A549 (cell line): ENCODE data around the gene PARP9. TPM values are rescaled to one million over a fixed set of nuclear protein-coding genes. Genes with fewer than 3 reads are reported as not detected.

Experiments used
- ATAC-seq, 2 experiments: fragments of 200-7000 bp in 1 of 2; fragments of >200 bp in 1 of 2; cut with Nextera tagmentation in 1 of 2; cut with Tn5 transposase in 1 of 2; 3 replicates each; pipeline versions ENCODE4 v1.8.0 to v1.9.1; 2018 to 2020; ENCODE audit warnings: mild to moderate bottlenecking in 1 of 2, moderate library complexity in 1 of 2
- CTCF ChIA-PET: fragments of 300-600 bp; sonication (Branson Sonifier 250); formaldehyde crosslinking; extraction: SDS; loops from one replicate; lab custom pipeline; 2021; ENCODE audit warnings: antibody characterized with exemption, inconsistent platforms; lab: Yijun Ruan, JAX
- POLR2A ChIA-PET: fragments of 350-600 bp; formaldehyde crosslinking; extraction: SDS; loops from one replicate; lab custom pipeline; 2021; ENCODE audit warnings: antibody characterized with exemption, inconsistent platforms; lab: Yijun Ruan, JAX
- DNase-seq, 2 experiments: peaks; one replicate each; pipeline versions ENCODE4 v3.0.0 to v3.0.0-alpha.2; 2011 to 2016; ENCODE audit warnings: low read depth in 1 of 2, low spot score in 1 of 2
- FAIRE-seq: peaks from 2 replicates; lab custom pipeline; 2011; peaks lifted over from hg19 to GRCh38; lab: Jason Lieb, UNC
- H3K27ac ChIP-seq, 2 experiments: fragments of >200 bp; sonication (Bioruptor Twin); formaldehyde crosslinking; 3 replicates each; pipeline ENCODE4 v1.5.1; 2016 to 2017
- H3K4me1 ChIP-seq: fragments of >200 bp; sonication (Bioruptor Twin); formaldehyde crosslinking; 3 replicates; pipeline ENCODE4 v1.6.1; 2016
- H3K4me2 ChIP-seq: fragments of >200 bp; sonication (Bioruptor Twin); formaldehyde crosslinking; 3 replicates; pipeline ENCODE4 v1.6.1; 2016
- H3K4me3 ChIP-seq: fragments of >200 bp; sonication (Bioruptor Twin); formaldehyde crosslinking; 3 replicates; pipeline ENCODE4 v1.5.1; 2016
- H3K9me3 ChIP-seq: fragments of >200 bp; sonication (Bioruptor Twin); formaldehyde crosslinking; 3 replicates; pipeline ENCODE4 v1.6.1; 2016
- CBX2 ChIP-seq: fragments of 200-600 bp; sonication (generic); IDR thresholded peaks from 2 replicates; pipeline ENCODE4 v1.6.1; 2016; ENCODE audit warnings: low read depth, mild to moderate bottlenecking, borderline replicate concordance
- CBX8 ChIP-seq: fragments of 200-600 bp; sonication (generic); IDR thresholded peaks from 2 replicates; pipeline ENCODE4 v1.6.1; 2016
- CHD2 ChIP-seq: fragments of 150-350 bp; IDR thresholded peaks from 2 replicates; pipeline ENCODE4 v1.6.1; 2014; ENCODE audit warnings: low read length; ENCODE audit not compliant: partially characterized antibody
- EHMT2 ChIP-seq: fragments of 200-600 bp; sonication (generic); IDR thresholded peaks from 2 replicates; pipeline ENCODE4 v1.6.1; 2016; ENCODE audit warnings: antibody characterized with exemption, low read depth, mild to moderate bottlenecking, moderate library complexity
- ESRRA ChIP-seq: fragments of 150-350 bp; IDR thresholded peaks from 2 replicates; pipeline ENCODE4 v1.6.1; 2014; ENCODE audit warnings: mild to moderate bottlenecking, low read length, borderline replicate concordance
- FOSB ChIP-seq: fragments of 250-450 bp; sonication (Bioruptor Pico); IDR thresholded peaks from 2 replicates; pipeline ENCODE4 v1.5.0; 2020; ENCODE audit warnings: mild to moderate bottlenecking, moderate library complexity
- FOSL2 ChIP-seq, 2 experiments: fragments of 450-650 bp in 1 of 2; fragments of >200 bp in 1 of 2; sonication (Bioruptor Twin) in 1 of 2; formaldehyde crosslinking; IDR thresholded peaks; 2 replicates each; pipeline versions ENCODE4 v1.5.0 to v1.6.1; 2016 to 2020; ENCODE audit warnings: mild to moderate bottlenecking in 1 of 2, moderate library complexity in 1 of 2
- GATA3 ChIP-seq: IDR thresholded peaks from 2 replicates; pipeline ENCODE4 v1.6.1; 2012; ENCODE audit warnings: borderline replicate concordance
- HOXA7 ChIP-seq: fragments of 250-450 bp; sonication (Bioruptor Pico); IDR thresholded peaks from 2 replicates; pipeline ENCODE4 v1.5.0; 2020; ENCODE audit warnings: mild to moderate bottlenecking, moderate library complexity
- HOXB5 ChIP-seq: fragments of 250-450 bp; sonication (Bioruptor Pico); IDR thresholded peaks from 2 replicates; pipeline ENCODE4 v1.5.0; 2020; ENCODE audit warnings: mild to moderate bottlenecking, moderate library complexity
- JUN ChIP-seq, 2 experiments: fragments of >200 bp; sonication (Bioruptor Twin); formaldehyde crosslinking; IDR thresholded peaks; 2 replicates in 1 of 2; 3 replicates in 1 of 2; pipeline ENCODE4 v1.6.1; 2016 to 2017
- JUNB ChIP-seq: fragments of >200 bp; sonication (Bioruptor Twin); formaldehyde crosslinking; IDR thresholded peaks from 2 replicates; pipeline ENCODE4 v1.6.1; 2016
- MAFK ChIP-seq: fragments of 450-650 bp; IDR thresholded peaks from 2 replicates; pipeline ENCODE4 v1.6.1; 2014; ENCODE audit not compliant: partially characterized antibody
- MAZ ChIP-seq: fragments of 150-350 bp; IDR thresholded peaks from 2 replicates; pipeline ENCODE4 v1.6.1; 2014; ENCODE audit warnings: antibody characterized with exemption, low read depth, low read length, borderline replicate concordance
- NFE2L2 ChIP-seq: fragments of 150-350 bp; conservative IDR thresholded peaks from 2 replicates; pipeline ENCODE4 v1.6.1; 2014; ENCODE audit warnings: low read length
- NR3C1 ChIP-seq: fragments of >200 bp; sonication (Bioruptor Twin); formaldehyde crosslinking; IDR thresholded peaks from 3 replicates; pipeline ENCODE4 v1.6.1; 2017
- POLR2A ChIP-seq: IDR thresholded peaks from 2 replicates; pipeline ENCODE4 v1.6.1; 2012; ENCODE audit warnings: mild to moderate bottlenecking, low read length
- RARB ChIP-seq: fragments of 250-450 bp; sonication (Bioruptor Pico); IDR thresholded peaks from 2 replicates; pipeline ENCODE4 v1.8.0; 2021; ENCODE audit warnings: mild to moderate bottlenecking, moderate library complexity
- RCOR1 ChIP-seq: fragments of 150-350 bp; IDR thresholded peaks from 2 replicates; pipeline ENCODE4 v1.6.1; 2014; ENCODE audit warnings: antibody characterized with exemption, low read length, low read depth
- RFX5 ChIP-seq: fragments of 450-650 bp; IDR thresholded peaks from 2 replicates; pipeline ENCODE4 v1.7.1; 2014; ENCODE audit warnings: antibody characterized with exemption, mild to moderate bottlenecking, moderate library complexity
- TFCP2L1 ChIP-seq: fragments of 250-450 bp; sonication (Bioruptor Pico); IDR thresholded peaks from 2 replicates; pipeline ENCODE4 v1.5.0; 2021; ENCODE audit warnings: mild to moderate bottlenecking
- ZC3H11A ChIP-seq: fragments of 450-650 bp; IDR thresholded peaks from 2 replicates; pipeline ENCODE4 v1.6.1; 2014; ENCODE audit warnings: antibody characterized with exemption, mild to moderate bottlenecking
- ZNF302 ChIP-seq: fragments of 250-450 bp; sonication (Bioruptor Pico); IDR thresholded peaks from 2 replicates; pipeline ENCODE4 v1.9.0; 2021; ENCODE audit warnings: inconsistent platforms, mild to moderate bottlenecking, moderate library complexity
- ZSCAN20 ChIP-seq: fragments of 250-450 bp; sonication (Bioruptor Pico); IDR thresholded peaks from 2 replicates; pipeline ENCODE4 v1.8.0; 2022; ENCODE audit warnings: mild to moderate bottlenecking, moderate library complexity
- WGBS: methylation state at CpG from one replicate; pipeline ENCODE4 v1.1.6; 2017; ENCODE audit errors: missing lambda C conversion rate; 5-methylcytosine and 5-hydroxymethylcytosine counted together
- polyA plus RNA-seq, 4 experiments: library from polyadenylated mRNA; depleted of rRNA in 3 of 4; stranded (reverse); fragments of >200 nt; fragmentation: RNase III in 1 of 4; extraction: RNeasy Plus Mini Kit Qiagen cat#74134 plus additional on column Dnase treatment in 1 of 4; gene quantifications; 2 replicates in 3 of 4; 3 replicates in 1 of 4; pipeline ENCODE4 v1.2.3, GENCODE V29; 2011 to 2017
- TF ChIP-seq, protein P1 (sequence below): fragments of >200 bp; sonication (Bioruptor Twin); formaldehyde crosslinking; IDR thresholded peaks from 3 replicates; pipeline ENCODE4 v1.5.1; 2016
- TF ChIP-seq, protein P2 (sequence below): IDR thresholded peaks from 2 replicates; pipeline ENCODE4 v1.6.1; 2012; ENCODE audit warnings: low read depth, borderline replicate concordance

PARP9 gene
- polyA plus RNA-seq, 2 of the 4 experiments (the other 2 are of a cell fraction) = 4.5 to 12.6 TPM

DNA sequence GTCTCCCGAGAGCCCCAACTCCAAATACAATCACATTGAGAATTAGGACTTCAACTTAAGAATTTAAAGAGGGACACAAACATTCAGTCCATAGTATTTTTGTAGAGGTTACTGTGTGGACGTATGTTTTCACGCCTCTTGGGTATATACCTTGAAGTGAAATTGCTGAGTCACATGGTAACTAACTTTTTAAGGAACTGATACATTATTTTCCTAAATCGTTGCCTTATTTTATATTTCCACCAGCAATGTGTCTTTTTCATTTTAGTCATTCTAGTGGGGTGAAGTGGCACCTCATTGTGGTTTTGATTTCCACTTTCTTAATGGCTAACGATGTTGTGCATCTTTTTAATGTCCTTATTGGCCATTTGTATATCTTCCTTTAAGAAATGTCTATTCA is 25.2 kb upstream of the PARP9 start:
- no peak for ATAC-seq
- Histone ChIP-seq H3K9me3 (no peaks in the 10 kb centered on the region), H3K4me1 (no peaks in the 10 kb centered on the region), H3K4me2 (no peak overlapping the region), H3K4me3 (no peak overlapping the region), H3K27ac (no peak overlapping the region)
- DNase-seq = no peak
- CTCF ChIA-PET = no interaction called here
- FAIRE-seq = no peak
- TF ChIP-seq MAFK = peak; percentile 69
- no peak for TF ChIP-seq FOSL2 (IDR thresholded peaks at IDR 0.05)
- TF ChIP-seq FOSL2 (CRISPR knock-in tag; IDR thresholded peaks at IDR 0.05) = no peak
- TF ChIP-seq GATA3 = no peak
- no peak for TF ChIP-seq JUNB
- no peak for TF ChIP-seq HOXA7 (CRISPR knock-in tag)
- no peak for TF ChIP-seq JUN (IDR thresholded peaks at IDR 0.05)
- TF ChIP-seq CBX8 = no peak
- no peak for TF ChIP-seq ESRRA
- no peak for TF ChIP-seq ZC3H11A
- TF ChIP-seq CHD2 = no peak
- TF ChIP-seq NFE2L2 = peak; percentile 63
- TF ChIP-seq EHMT2 = no peak
- no peak for TF ChIP-seq RARB (CRISPR knock-in tag)
- no peak for TF ChIP-seq TFCP2L1 (CRISPR knock-in tag)
- POLR2A ChIA-PET = no interaction called here
- WGBS = 46% methylated on average over 5 of the region's 5 CpGs

DNA sequence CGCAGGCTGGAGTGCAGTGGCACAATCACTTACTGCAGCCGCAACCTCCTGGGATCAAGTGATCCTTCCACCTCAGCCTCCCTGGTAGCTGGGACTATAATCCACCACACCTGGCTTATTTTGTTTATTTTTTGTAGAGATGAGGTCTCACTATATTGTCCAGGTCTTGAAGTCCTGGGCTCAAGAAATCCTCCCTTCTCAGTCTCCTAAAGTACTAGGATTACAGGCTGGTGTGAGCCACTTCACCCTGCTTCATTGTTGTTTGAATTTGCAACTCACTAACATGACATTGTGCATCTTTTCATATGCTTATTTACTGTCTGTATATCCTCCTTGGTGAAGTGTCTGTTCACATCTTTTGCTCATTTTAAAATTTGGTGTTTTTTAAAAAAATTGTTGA is 23.5 kb upstream of the PARP9 start:
- Histone ChIP-seq H3K4me1 (no peaks in the 10 kb centered on the region), H3K9me3 (peaks cover 8% of the 10 kb centered on the region; the same call in 2 of the 3 replicates), H3K27ac (no peak overlapping the region), H3K4me3 (no peak overlapping the region), H3K4me2 (no peak overlapping the region)
- ATAC-seq = no peak
- 61% methylated on average over 1 of the region's 2 CpGs for WGBS
- DNase-seq = no peak
- CTCF ChIA-PET = no interaction called here
- no peak for FAIRE-seq
- POLR2A ChIA-PET = no interaction called here
- TF ChIP-seq ZC3H11A (no peak), ZNF302 (CRISPR knock-in tag) (no peak), HOXB5 (no peak), FOSB (CRISPR knock-in tag) (no peak), JUNB (no peak), GATA3 (no peak)

DNA sequence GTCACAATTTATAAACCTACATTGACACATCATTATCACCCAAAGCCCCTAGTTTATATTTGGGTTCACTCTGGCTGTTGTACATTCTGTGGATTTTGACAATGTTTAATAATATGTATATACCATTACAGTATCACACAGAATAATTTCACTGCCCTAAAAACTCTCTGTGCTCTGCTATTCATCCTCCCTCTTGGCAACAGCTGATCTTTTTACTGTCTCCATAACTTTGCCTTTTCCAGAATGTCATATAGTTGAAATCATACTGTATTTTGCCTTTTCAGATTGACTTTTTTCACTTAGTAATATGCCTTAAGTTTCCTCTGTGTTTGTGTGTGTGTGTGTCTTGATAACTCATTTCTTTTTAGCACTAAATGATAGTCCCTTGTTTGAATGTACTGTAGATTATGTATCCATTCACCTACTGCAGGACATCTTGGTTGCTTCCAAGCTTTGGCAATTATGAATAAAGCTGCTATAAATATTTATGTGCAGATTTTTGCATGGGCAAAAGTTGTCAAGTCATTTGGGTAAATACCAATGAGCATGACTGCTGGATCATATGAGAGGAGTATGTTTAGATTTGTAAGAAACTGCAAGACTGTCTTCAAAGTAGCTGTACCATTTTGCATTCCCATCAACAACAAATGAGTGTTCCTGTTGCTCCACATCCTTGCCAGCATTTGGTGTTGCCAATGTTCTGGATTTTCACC is 22.8 kb upstream of the PARP9 start:
- CTCF ChIA-PET = no interaction called here
- no peak overlapping the region for H3K4me2 ChIP-seq
- H3K9me3 ChIP-seq = peaks cover 14% of the 10 kb centered on the region; the same call in 2 of the 3 replicates
- POLR2A ChIA-PET = no interaction called here
- DNase-seq (no peak), FAIRE-seq (peak; percentile 70), ATAC-seq (no peak)
- no peaks in the 10 kb centered on the region for H3K4me1 ChIP-seq
- H3K27ac ChIP-seq = no peak overlapping the region
- no peak overlapping the region for H3K4me3 ChIP-seq
- TF ChIP-seq RFX5 = no peak
- no peak for TF ChIP-seq ESRRA

DNA sequence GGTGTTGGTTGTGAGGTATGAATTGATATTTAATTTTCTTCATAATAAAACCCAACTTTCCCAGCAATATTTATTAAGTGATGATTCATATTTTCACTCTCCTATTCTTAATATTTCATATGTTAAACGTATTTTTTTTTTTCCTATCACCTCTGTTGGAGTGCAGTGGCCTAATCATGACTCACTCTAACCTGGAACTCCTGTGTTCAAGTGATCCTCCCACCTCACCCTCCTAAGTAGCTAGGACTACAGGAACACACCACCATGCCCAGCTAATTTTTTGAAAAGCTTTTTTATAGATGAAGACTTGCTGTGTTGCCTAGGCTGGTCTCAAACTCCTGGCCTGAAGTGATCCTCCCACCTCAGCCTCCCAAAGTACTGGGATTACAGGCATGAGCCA is 22.0 kb upstream of the PARP9 start:
- Histone ChIP-seq H3K4me2 (no peak overlapping the region), H3K4me1 (no peaks in the 10 kb centered on the region), H3K9me3 (peaks cover 23% of the 10 kb centered on the region), H3K27ac (no peak overlapping the region), H3K4me3 (no peak overlapping the region)
- no peak for ATAC-seq
- DNase-seq = no peak
- no peak for FAIRE-seq
- TF ChIP-seq MAFK (no peak), FOSL2 (IDR thresholded peaks at IDR 0.05) (no peak), FOSL2 (CRISPR knock-in tag; IDR thresholded peaks at IDR 0.05) (no peak), RCOR1 (no peak), GATA3 (no peak), ZSCAN20 (CRISPR knock-in tag) (no peak), NR3C1 (no peak), FOSB (CRISPR knock-in tag) (no peak), CBX2 (no peak), POLR2A (no peak), MAZ (no peak)
- TF ChIP-seq, protein P1, sequence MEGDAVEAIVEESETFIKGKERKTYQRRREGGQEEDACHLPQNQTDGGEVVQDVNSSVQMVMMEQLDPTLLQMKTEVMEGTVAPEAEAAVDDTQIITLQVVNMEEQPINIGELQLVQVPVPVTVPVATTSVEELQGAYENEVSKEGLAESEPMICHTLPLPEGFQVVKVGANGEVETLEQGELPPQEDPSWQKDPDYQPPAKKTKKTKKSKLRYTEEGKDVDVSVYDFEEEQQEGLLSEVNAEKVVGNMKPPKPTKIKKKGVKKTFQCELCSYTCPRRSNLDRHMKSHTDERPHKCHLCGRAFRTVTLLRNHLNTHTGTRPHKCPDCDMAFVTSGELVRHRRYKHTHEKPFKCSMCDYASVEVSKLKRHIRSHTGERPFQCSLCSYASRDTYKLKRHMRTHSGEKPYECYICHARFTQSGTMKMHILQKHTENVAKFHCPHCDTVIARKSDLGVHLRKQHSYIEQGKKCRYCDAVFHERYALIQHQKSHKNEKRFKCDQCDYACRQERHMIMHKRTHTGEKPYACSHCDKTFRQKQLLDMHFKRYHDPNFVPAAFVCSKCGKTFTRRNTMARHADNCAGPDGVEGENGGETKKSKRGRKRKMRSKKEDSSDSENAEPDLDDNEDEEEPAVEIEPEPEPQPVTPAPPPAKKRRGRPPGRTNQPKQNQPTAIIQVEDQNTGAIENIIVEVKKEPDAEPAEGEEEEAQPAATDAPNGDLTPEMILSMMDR = no peak
- TF ChIP-seq, protein P2, sequence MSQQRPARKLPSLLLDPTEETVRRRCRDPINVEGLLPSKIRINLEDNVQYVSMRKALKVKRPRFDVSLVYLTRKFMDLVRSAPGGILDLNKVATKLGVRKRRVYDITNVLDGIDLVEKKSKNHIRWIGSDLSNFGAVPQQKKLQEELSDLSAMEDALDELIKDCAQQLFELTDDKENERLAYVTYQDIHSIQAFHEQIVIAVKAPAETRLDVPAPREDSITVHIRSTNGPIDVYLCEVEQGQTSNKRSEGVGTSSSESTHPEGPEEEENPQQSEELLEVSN = no peak
- CTCF ChIA-PET = interaction anchor here (1.3 kb wide), 1 partner anchor 11 kb away, joined by 3 read pairs; no protein-coding TSS in a partner anchor
- WGBS = 3% methylated on average over 1 of the region's 1 CpG
- POLR2A ChIA-PET = no interaction called here
